Upper lobe of left lung (tissue), 6 donors: ENCODE measurements around the gene MIGA2. TPM values are rescaled to one million over a fixed set of nuclear protein-coding genes. Genes with fewer than 3 reads are reported as not detected.
"Not testable (repeated sequence)": the region's sequence is repeated elsewhere in the genome, so short reads cannot be mapped to it uniquely, and the experiment has no call there.

ENCODE experiments used
- ATAC-seq, 2 donors: fragments of 200-7000 bp; cut with Tn5 transposase; one replicate each; pipeline ENCODE4 v1.9.1; 2022; ENCODE audit warnings: mild to moderate bottlenecking in 2 of 2, moderate library complexity in 2 of 2; ENCODE audit not compliant: low FRiP score in 2 of 2
- DNase-seq, 2 donors: peaks; one replicate each; pipeline ENCODE4 v3.0.0-alpha.2; 2019 to 2020
- H3K27ac ChIP-seq, 4 donors: fragments of 200-600 bp; sonication (generic); one replicate each; pipeline ENCODE4 v1.5.1; 2016 to 2019
- H3K27me3 ChIP-seq, 4 donors: fragments of 200-600 bp; sonication (generic); one replicate each; pipeline ENCODE4 v1.5.1; 2017 to 2019
- H3K36me3 ChIP-seq, 4 donors: fragments of 200-600 bp; sonication (generic); one replicate each; pipeline ENCODE4 v1.5.1; 2016 to 2019
- H3K4me1 ChIP-seq, 4 donors: fragments of 200-600 bp; sonication (generic); one replicate each; pipeline ENCODE4 v1.5.1; 2018 to 2019
- H3K4me3 ChIP-seq, 4 donors: fragments of 200-600 bp; sonication (generic); one replicate each; pipeline ENCODE4 v1.5.1; 2017 to 2019; ENCODE audit warnings: mild to moderate bottlenecking in 2 of 4, moderate library complexity in 1 of 4
- H3K9me3 ChIP-seq, 4 donors: fragments of 200-600 bp; sonication (generic); one replicate each; pipeline ENCODE4 v1.5.1; 2018 to 2019
- EP300 ChIP-seq, 4 donors: sonication (generic); formaldehyde crosslinking; IDR thresholded peaks; one replicate each; pipeline ENCODE4 v1.5.1; 2017; ENCODE audit warnings: antibody characterized with exemption in 4 of 4, control low read depth in 2 of 4
- POLR2A ChIP-seq, 4 donors: fragments of 450-650 bp; IDR thresholded peaks; one replicate each; pipeline ENCODE4 v1.5.1; 2016 to 2017; ENCODE audit warnings: antibody characterized with exemption in 4 of 4, mild to moderate bottlenecking in 2 of 4
- POLR2AphosphoS5 ChIP-seq, 2 donors: sonication (generic); formaldehyde crosslinking; IDR thresholded peaks; one replicate each; pipeline ENCODE4 v1.5.1; 2017; ENCODE audit warnings: antibody characterized with exemption in 2 of 2
- WGBS, 2 donors: methylation state at CpG; one replicate each; pipeline ENCODE4 v1.1.5; 2017 to 2018; 5-methylcytosine and 5-hydroxymethylcytosine counted together
- total RNA-seq, 6 donors: library from RNA; depleted of rRNA in 4 of 6; stranded (reverse); fragments of >200 nt in 4 of 6; gene quantifications; one replicate each; pipeline versions ENCODE4 v1.1.0 to v1.2.1, GENCODE V29; 2016 to 2021
- TF ChIP-seq, protein P1 (sequence below), 6 experiments: fragments of 450-650 bp in 4 of 6; fragments of 200-600 bp in 2 of 6; sonication (generic) in 2 of 6; IDR thresholded peaks; one replicate each; pipeline ENCODE4 v1.5.1; 2016 to 2019; ENCODE audit warnings: antibody characterized with exemption in 6 of 6
- donor health status: DM: no; HTN: no; CAD: no; lungs with moderate emphysema.
- donor health status: DM: no; HTN: yes; CAD: no; lungs with severe emphysema.

The MIGA2 gene
- total RNA-seq, 6 donors from 2014 or later = 18.6 to 95.3 (median 28.6) TPM

DNA sequence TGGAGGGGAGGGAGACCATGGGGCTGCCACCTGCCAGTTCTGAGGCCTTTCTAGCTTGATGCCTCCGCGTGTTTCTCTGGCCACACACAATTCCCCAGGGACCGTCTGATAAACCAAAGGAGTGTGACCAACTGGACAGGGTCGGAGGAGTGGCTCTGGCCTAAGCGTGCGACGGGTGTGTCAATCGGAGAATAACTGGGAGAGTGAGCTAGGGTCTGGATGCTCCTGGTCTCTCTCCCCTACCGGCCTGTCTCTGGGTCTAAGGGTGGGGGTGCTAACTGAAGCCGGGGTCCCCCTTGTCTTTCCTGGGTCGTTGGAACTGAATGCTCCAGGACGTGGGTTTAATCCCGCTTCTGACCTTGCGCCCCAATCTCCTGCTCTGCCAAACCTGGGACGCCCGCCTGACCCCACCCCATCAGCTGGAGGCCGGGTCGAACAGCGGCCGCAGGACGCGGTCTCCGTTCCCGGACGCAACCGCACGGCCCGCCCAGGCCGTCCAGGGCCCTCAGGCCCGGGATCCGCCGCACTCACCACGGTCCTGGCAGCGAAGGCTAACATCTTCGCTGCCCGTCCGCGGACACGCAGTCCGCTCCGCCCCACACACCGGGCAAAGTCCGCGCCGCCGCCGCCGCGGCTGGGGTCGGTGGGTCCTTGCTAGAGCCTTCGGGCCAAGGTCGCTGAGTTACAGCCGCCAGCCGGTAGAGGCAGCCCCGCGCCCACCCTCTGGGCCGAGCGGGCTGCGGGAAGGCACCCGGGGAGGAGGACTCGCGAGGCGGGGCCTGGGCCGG, 73.7 kb downstream of the MIGA2 start:
- 26 to 47% methylated on average over 11 to 16 of the region's 64 CpGs for WGBS, 2 donors
- Histone ChIP-seq H3K4me1 (peaks cover 20 to 44% (median 31%) of the 10 kb centered on the region in 4 donors), H3K27me3 (no peaks in the 10 kb centered on the region), H3K27ac (peak overlapping the region; percentile 82 to 95 (median 94)), H3K36me3 (peaks cover 0 to 19% (median 12%) of the 10 kb centered on the region in 4 donors), H3K9me3 (no peaks in the 10 kb centered on the region), H3K4me3 (peak overlapping the region; percentile 65 to 97 (median 96))
- ATAC-seq = peak; percentile 2 to 34
- TF ChIP-seq, protein P1, sequence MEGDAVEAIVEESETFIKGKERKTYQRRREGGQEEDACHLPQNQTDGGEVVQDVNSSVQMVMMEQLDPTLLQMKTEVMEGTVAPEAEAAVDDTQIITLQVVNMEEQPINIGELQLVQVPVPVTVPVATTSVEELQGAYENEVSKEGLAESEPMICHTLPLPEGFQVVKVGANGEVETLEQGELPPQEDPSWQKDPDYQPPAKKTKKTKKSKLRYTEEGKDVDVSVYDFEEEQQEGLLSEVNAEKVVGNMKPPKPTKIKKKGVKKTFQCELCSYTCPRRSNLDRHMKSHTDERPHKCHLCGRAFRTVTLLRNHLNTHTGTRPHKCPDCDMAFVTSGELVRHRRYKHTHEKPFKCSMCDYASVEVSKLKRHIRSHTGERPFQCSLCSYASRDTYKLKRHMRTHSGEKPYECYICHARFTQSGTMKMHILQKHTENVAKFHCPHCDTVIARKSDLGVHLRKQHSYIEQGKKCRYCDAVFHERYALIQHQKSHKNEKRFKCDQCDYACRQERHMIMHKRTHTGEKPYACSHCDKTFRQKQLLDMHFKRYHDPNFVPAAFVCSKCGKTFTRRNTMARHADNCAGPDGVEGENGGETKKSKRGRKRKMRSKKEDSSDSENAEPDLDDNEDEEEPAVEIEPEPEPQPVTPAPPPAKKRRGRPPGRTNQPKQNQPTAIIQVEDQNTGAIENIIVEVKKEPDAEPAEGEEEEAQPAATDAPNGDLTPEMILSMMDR (IDR thresholded peaks at IDR 0.05) = peak in 3 of 6 experiments; percentile 15 to 32 (median 22)
- no peak for TF ChIP-seq EP300 (IDR thresholded peaks at IDR 0.05)
- no peak for TF ChIP-seq POLR2AphosphoS5 (IDR thresholded peaks at IDR 0.05)
- no peak for TF ChIP-seq POLR2A (IDR thresholded peaks at IDR 0.05)
- DNase-seq = peak in 1 of 2 donors; percentile 28

DNA sequence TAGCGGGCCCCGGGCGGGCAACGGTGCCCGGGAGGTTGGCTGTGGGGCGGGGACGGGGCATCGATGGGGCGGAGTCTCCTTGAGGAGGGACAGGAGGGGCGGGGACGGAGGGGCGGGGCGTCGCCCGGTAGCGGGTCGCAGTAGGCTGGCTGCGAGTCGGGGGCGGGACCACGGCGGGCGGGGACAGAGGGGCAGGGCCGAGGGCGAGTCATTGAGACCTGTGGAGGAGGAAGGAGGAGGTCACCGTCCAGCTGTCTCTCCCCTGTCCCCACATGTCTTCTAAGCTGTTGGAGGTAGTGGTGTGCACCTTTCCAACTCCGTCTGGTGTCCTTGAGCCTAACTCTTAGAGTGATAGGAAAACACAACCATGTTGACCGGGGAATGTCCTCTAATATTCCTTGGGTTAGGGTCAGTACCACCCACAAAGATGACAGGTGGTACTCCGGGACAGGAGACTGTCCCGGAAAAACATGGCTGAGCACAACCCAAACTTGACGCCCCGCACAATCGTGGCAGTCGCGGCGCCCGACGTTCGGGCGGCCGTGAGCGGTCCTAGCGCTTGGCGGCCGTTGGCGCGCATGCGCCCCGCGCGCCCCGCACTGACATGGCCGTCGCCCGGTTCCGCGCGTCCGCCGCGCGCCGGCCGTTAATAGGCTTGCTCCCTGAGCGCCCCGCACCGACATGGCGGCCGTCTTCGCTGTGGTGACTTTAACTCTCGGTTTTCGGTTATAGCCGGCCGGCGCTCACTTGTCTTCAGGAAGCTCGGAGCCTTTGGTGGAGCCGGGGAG, 74.5 kb downstream of the MIGA2 start, which contains the start of the genes CRAT and PTPA:
Gene CRAT, minus strand, starts transcription at position 54 of the 788 bp plus-strand sequence. CDS start 284 bp downstream, outside the sequence.
Gene PTPA, plus strand, starts transcription at position 676 of the 788 bp plus-strand sequence. CDS start 186 bp downstream, outside the sequence.
- DNase-seq (peak; percentile 98 to 100), ATAC-seq (peak; percentile 95)
- H3K27me3 ChIP-seq = no peaks in the 10 kb centered on the region
- WGBS, 2 donors = 0 to 1% methylated on average over 17 to 56 of the region's 77 CpGs
- H3K4me3 ChIP-seq = peak within 1 kb of the TSS; percentile 65 to 97 (median 96)
- peaks cover 20 to 44% (median 32%) of the 10 kb centered on the region in 4 donors for H3K4me1 ChIP-seq
- peaks cover 0 to 18% (median 9%) of the 10 kb centered on the region in 4 donors for H3K36me3 ChIP-seq
- peak within 1 kb of the TSS; percentile 82 to 95 (median 94) for H3K27ac ChIP-seq
- H3K9me3 ChIP-seq = no peaks in the 10 kb centered on the region
- TF ChIP-seq, protein P1 (IDR thresholded peaks at IDR 0.05) = peak in 2 of 6 experiments; percentile 32 to 38
- TF ChIP-seq EP300 (IDR thresholded peaks at IDR 0.05) (no peak), POLR2A (IDR thresholded peaks at IDR 0.05) (peak in 3 of 4 donors; percentile 82 to 95 (median 92)), POLR2AphosphoS5 (IDR thresholded peaks at IDR 0.05) (peak; percentile 88 to 94)

DNA sequence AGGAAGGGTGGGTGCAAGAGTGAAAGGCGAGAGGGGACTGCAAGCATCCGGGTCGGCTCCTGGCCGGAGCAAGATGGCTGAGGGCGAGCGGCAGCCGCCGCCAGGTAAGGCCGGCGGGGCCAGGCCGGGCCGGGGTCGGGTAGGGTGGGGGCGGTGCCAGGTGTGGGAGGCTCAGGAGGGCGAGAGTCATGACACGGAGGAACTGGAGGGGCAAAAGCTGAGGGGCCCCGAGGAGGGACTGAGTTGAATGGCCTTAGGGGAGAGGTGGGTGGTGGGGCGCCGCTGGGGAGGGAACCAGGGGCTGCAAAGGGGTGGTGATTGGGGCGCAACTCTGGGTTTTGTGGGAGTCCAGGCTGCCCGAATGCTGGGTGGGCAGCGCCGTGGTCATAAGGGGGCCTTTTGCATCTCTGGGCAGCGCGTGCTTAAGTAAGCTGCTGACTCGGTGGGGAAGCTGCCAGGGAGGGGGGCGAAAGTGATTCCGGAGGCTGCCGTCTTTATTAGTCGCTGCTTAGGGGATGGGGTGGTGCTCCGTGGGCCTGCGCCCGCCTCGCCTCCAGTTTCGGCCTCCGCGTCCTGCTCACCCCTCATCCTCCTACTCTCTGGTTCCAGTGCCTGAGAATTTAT, 75.2 kb downstream of the MIGA2 start:
- DNase-seq (peak; percentile 43 to 83), ATAC-seq (peak; percentile 1 to 3)
- TF ChIP-seq POLR2AphosphoS5 (IDR thresholded peaks at IDR 0.05) (no peak), EP300 (IDR thresholded peaks at IDR 0.05) (no peak), POLR2A (IDR thresholded peaks at IDR 0.05) (no peak)
- TF ChIP-seq, protein P1 (IDR thresholded peaks at IDR 0.05) = no peak
- peak overlapping the region; percentile 82 to 95 (median 94) for H3K27ac ChIP-seq
- no peaks in the 10 kb centered on the region for H3K27me3 ChIP-seq
- H3K9me3 ChIP-seq = no peaks in the 10 kb centered on the region
- peak overlapping the region; percentile 38 to 97 (median 96) for H3K4me3 ChIP-seq
- peaks cover 0 to 12% (median 7%) of the 10 kb centered on the region in 4 donors for H3K36me3 ChIP-seq
- peaks cover 20 to 44% (median 32%) of the 10 kb centered on the region in 4 donors for H3K4me1 ChIP-seq
- 0 to 1% methylated on average over 16 to 36 of the region's 37 CpGs for WGBS, 2 donors

DNA sequence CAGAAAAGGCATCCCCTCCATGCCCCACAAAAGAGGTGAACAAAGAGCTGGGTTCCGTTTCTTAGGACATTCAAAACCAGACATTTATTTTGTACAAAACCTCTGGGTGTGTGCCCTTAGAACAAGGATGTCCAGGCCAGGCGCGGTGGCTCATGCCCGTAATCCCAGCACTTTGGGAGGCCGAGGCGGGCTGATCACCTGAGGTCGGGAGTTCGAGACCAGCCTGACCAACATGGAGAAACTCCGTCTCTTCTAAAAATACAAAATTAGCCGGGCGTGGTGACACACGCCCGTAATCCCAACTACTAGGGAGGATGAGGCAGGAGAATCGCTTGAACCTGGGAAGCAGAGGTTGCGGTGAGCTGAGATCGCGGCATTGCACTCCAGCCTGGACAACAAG, 76.1 kb downstream of the MIGA2 start:
- ATAC-seq, H3K9me3 ChIP-seq, H3K27me3 ChIP-seq, DNase-seq, H3K27ac ChIP-seq, H3K36me3 ChIP-seq: not testable (repeated sequence)
- WGBS, 2 donors = 95 to 96% methylated on average over 17 of the region's 17 CpGs
- H3K4me1 ChIP-seq = peaks cover 20 to 44% (median 32%) of the 10 kb centered on the region in 4 donors
- peak overlapping the region in 3 of 4 donors; percentile 95 to 97 (median 96) for H3K4me3 ChIP-seq
